Measurements from ENCODE around the gene EHD3. TPM values are rescaled to one million over a fixed set of nuclear protein-coding genes. Genes with fewer than 3 reads are reported as not detected.

Gene EHD3
- total and polyA plus RNA-seq, 4 donors = 7.2 to 20.2 (median 13.2) TPM

- Histone ChIP-seq H3K9me3 (ENCODE audit: control insufficient read depth in 4 of 4, low read length in 3 of 4) (no peaks in the 10 kb centered on the region), H3K4me1 (ENCODE audit: control insufficient read depth in 4 of 4, insufficient read depth in 4 of 4, low read length in 3 of 4) (no peaks in the 10 kb centered on the region), H3K27ac (ENCODE audit: low read depth in 1 of 2, low read length in 2 of 2) (no peak overlapping the region), H3K27me3 (ENCODE audit: control insufficient read depth in 4 of 4, insufficient read depth in 4 of 4, low read length in 3 of 4) (no peaks in the 10 kb centered on the region), H3K36me3 (ENCODE audit: control insufficient read depth in 4 of 4, insufficient read depth in 3 of 4, low read depth in 1 of 4, low read length in 3 of 4) (no peaks in the 10 kb centered on the region), H3K9ac (ENCODE audit: low read depth in 1 of 2, low read length in 2 of 2) (no peak overlapping the region), H3K4me3 (ENCODE audit: low read depth in 1 of 3, low read length in 3 of 3) (no peak overlapping the region)
- WGBS = 80% methylated on average over 5 of the region's 5 CpGs
- TF ChIP-seq ZBTB33 (IDR thresholded peaks at IDR 0.05) (no peak), GABPA (IDR thresholded peaks at IDR 0.05 in 1 of 2, conservative IDR thresholded peaks at IDR 0.05 in 1 of 2) (no peak), MAX (IDR thresholded peaks at IDR 0.05) (no peak), RAD21 (IDR thresholded peaks at IDR 0.05) (peak in 1 of 2 donors; percentile 16), EGR1 (IDR thresholded peaks at IDR 0.05; ENCODE audit: low read depth in 2 of 2) (no peak), HNF4G (IDR thresholded peaks at IDR 0.05) (no peak), NR2F2 (IDR thresholded peaks at IDR 0.05) (peak; percentile 90), RXRA (IDR thresholded peaks at IDR 0.05) (no peak), ATF3 (IDR thresholded peaks at IDR 0.05) (no peak), REST (IDR thresholded peaks at IDR 0.05) (no peak), FOXA2 (IDR thresholded peaks at IDR 0.05) (no peak), HNF4A (conservative IDR thresholded peaks at IDR 0.05) (no peak), TAF1 (conservative IDR thresholded peaks at IDR 0.05) (no peak), YY1 (IDR thresholded peaks at IDR 0.05) (no peak)
- DNase-seq (ENCODE audit: low spot score) = no peak
Measured at GRCh38 chr2:31274401-31275075, 40.6 kb downstream of the EHD3 start.

- no peak for DNase-seq (ENCODE audit: low spot score)
- H3K9ac ChIP-seq (ENCODE audit: low read depth in 1 of 2, low read length in 2 of 2) = no peak overlapping the region
- TF ChIP-seq YY1 (IDR thresholded peaks at IDR 0.05) = no peak
- 75% methylated on average over 5 of the region's 5 CpGs for WGBS
- no peak overlapping the region for H3K4me3 ChIP-seq (ENCODE audit: low read depth in 1 of 3, low read length in 3 of 3)
- H3K9me3 ChIP-seq (ENCODE audit: control insufficient read depth in 4 of 4, low read length in 3 of 4) = no peaks in the 10 kb centered on the region
- H3K27ac ChIP-seq (ENCODE audit: low read depth in 1 of 2, low read length in 2 of 2) = no peak overlapping the region
- H3K4me1 ChIP-seq (ENCODE audit: control insufficient read depth in 4 of 4, insufficient read depth in 4 of 4, low read length in 3 of 4) = no peaks in the 10 kb centered on the region
- no peaks in the 10 kb centered on the region for H3K36me3 ChIP-seq (ENCODE audit: control insufficient read depth in 4 of 4, insufficient read depth in 3 of 4, low read depth in 1 of 4, low read length in 3 of 4)
- H3K27me3 ChIP-seq (ENCODE audit: control insufficient read depth in 4 of 4, insufficient read depth in 4 of 4, low read length in 3 of 4) = no peaks in the 10 kb centered on the region
Measured at GRCh38 chr2:31275976-31276375, 42.0 kb downstream of the EHD3 start.
